ENCODE results near the gene MALRD1.

GRCh38 chr10:19654576-19654975 is 606.0 kb downstream of the MALRD1 start:
- TF ChIP-seq TARDBP (IDR thresholded peaks at IDR 0.05) (no peak), HDGF (IDR thresholded peaks at IDR 0.05; ENCODE audit: borderline replicate concordance) (no peak), FOXM1 (IDR thresholded peaks at IDR 0.05; ENCODE audit: borderline replicate concordance) (no peak), ELF4 (IDR thresholded peaks at IDR 0.05) (no peak), SP1 (IDR thresholded peaks at IDR 0.05) (no peak), SUZ12 (IDR thresholded peaks at IDR 0.05) (no peak), BHLHE40 (IDR thresholded peaks at IDR 0.05; ENCODE audit: borderline replicate concordance) (no peak), ARNT (IDR thresholded peaks at IDR 0.05) (no peak), NFRKB (IDR thresholded peaks at IDR 0.05) (no peak), ZNF384 (IDR thresholded peaks at IDR 0.05) (no peak), L3MBTL2 (conservative IDR thresholded peaks at IDR 0.05) (no peak), LEF1 (IDR thresholded peaks at IDR 0.05; ENCODE audit: borderline replicate concordance) (no peak)
- TF ChIP-seq, protein P1, sequence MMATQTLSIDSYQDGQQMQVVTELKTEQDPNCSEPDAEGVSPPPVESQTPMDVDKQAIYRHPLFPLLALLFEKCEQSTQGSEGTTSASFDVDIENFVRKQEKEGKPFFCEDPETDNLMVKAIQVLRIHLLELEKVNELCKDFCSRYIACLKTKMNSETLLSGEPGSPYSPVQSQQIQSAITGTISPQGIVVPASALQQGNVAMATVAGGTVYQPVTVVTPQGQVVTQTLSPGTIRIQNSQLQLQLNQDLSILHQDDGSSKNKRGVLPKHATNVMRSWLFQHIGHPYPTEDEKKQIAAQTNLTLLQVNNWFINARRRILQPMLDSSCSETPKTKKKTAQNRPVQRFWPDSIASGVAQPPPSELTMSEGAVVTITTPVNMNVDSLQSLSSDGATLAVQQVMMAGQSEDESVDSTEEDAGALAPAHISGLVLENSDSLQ (IDR thresholded peaks at IDR 0.05): no peak

Measured in HEK293T (cell line).